SIG-M5 treated with dmso at 0.1 percent for 504 hours (cell line): ENCODE results near the gene CHAC1.

Experiments
- DNase-seq: peaks from one replicate; lab custom pipeline; 2025; ENCODE audit not compliant: unreplicated experiment; lab: John Stamatoyannopoulos, UW

Gene CHAC1, protein sequence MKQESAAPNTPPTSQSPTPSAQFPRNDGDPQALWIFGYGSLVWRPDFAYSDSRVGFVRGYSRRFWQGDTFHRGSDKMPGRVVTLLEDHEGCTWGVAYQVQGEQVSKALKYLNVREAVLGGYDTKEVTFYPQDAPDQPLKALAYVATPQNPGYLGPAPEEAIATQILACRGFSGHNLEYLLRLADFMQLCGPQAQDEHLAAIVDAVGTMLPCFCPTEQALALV

DNA sequence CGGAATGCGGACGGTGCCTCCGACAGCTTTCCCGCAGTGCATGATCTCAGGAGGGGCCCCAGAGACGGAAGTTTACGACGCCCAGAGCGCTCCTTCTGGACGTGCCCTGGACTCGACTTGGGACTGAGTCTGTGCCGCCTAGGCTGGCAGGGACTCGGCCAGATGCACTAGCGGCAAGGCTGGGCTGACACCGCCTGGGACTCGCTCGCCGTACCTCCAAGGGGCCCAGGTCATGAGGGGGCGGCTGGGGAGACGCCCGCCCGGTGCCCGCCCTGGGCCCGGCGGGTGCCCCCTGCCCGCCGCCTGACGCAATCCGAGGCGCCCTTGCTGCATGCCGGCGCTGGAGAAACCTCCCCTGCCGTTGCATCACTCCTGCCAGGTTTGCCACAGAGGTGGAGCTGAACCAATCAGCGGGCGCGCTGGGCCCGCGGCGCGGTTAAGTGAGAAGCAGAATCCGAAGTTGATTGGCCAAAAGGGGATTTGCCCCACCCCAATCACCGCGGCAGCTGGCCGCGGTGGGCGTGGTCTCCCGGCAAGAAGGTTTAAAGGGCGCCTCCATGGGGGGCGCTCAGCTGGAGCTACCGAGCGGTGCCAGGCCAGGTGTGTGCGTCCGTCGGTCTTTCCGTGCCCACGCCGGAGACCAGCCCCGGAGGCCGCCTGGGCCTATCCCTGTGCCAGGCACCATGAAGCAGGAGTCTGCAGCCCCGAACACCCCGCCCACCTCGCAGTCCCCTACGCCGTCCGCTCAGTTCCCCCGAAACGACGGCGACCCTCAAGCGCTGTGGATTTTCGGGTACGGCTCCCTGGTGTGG lies at the start of gene CHAC1:
Gene CHAC1 (plus strand): TSS at position 571 of the 812 bp plus-strand sequence. CDS start 113 bp downstream, at position 684.
- DNase-seq: peak; percentile 93

DNA sequence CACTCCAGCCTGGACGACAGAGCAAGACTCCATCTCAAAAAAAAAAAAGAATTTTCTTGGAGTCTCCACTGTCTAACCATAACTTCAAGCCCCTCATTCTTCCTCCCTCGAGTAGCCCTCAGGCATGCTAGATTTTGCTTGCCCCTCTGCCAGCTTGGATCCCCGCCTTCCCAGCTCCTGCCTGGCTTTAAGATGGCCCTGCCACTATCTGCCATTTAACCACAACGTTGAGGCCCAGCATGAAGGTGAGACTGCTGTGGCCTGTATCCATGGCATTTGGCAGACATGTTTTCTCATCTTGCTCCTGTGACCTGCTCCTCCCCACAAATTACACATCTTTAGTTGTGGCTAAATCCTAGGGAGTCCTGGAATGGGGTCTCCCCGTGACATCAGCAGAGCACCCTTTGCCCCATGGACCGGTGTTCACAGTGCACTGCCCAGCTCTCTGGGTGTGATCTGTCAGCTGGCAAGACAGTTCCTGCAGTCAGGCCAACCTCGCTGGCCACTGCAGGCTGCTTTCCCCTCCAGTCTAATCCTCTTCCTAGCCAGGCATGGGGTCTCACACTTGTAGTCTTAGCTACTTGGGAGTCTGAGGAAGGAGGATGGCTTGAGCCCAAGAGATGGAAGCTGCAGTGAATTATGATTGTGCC lies 48.6 kb upstream of the CHAC1 start:
- DNase-seq: no peak

DNA sequence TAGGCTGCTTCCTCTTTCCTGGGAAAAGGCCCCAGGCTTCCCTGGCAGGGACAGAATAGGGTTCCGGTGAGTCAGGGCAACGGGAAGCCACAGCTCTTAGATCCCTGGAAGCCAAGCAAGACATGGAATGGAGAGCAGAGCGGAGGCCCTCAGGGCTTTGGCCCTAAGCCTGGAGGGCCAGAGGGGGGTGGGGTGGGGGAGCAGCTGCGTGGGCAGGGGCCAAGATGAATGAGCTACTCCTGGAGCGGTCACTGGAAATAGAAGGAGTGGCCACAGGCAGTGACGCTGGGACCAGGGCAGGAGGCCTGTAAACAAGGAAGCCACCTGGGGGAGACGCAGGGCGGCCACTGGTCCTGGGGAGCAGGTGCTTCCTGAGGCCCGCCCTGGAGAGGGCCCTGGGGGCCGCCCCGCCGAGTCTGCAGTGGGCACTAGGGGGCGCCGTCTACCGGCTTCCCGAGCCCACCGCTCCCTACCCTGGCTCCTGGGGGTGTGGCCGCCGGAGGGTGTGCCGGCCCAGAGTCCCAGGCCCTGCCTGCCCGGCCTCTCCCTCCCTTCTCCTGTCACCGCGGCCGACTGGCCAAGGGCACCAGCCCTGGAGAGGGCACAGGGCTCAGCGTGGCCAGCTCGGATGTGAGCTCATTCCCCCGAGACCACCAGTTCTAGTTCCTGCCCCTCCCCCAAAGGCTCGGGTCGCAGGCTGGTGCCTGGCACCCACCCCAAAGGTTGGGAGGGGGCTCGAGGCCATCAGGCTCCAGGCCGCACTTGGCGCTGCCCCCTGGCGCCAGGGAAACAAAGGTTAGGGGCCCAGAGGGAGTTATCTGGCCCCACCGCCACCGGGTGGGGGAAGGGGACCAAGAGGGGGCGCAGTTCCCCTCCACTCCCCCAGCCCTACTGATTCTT lies 46.9 kb upstream of the CHAC1 start:
- DNase-seq: peak; percentile 47

DNA sequence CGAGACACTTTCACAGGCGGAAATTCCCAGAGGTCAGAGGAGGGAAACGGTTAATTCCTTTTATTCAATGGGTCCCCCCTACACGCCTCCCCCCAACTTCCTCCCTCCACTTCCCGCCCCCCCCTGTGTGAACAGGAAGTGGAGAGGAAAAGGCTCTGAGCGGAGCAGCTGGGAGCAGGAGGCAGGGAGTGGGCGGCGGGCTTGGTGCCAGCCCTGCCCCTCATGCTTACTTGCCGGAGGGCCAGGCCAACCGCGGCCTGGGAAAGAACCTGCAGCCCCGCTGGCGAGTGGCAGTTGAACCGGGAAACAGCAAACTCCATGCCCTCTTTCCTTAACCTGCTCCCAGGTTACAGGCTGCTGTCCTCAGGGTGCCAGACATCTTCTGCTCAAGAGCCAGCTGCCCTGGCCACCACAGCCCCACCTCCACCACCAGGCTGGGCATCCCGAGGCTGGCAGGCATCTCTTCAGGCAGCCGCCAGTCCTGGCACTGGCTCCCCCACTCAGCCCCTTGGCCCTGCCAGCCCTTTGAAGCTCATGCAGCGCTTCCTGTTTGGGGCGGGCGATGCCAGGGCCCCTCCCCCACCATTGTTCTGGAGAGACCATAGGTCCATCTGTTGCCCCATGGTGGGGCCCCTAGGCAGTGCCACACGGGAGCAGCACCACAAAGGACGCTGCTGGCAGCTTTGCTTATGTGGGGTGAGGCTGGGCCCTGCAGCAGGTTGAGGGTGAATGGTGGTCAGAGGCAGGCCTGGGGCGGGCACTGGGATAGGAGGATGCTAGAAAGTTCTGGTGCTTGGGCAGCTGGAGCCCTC lies 46.1 kb upstream of the CHAC1 start:
- DNase-seq: no peak

DNA sequence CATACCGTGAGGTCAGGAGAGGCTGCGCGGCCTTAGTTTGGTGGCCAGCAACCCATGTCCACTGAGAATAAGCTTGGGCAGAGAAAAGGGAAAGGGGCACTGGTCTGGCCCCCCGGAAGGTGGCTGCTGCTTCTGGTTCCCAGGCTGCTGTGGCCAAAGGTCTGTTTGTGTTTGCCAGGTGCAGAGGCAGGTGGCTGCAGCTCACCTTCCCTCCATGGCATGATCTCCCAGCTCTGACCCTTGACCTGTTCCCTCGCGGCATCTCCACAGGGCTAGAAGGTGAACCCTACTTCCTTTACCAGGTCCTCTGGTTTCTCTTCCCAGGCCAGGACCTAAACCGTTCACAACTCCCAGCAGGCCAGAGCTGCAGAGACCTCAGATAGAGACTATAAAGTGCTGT lies 45.2 kb upstream of the CHAC1 start:
- DNase-seq: no peak

DNA sequence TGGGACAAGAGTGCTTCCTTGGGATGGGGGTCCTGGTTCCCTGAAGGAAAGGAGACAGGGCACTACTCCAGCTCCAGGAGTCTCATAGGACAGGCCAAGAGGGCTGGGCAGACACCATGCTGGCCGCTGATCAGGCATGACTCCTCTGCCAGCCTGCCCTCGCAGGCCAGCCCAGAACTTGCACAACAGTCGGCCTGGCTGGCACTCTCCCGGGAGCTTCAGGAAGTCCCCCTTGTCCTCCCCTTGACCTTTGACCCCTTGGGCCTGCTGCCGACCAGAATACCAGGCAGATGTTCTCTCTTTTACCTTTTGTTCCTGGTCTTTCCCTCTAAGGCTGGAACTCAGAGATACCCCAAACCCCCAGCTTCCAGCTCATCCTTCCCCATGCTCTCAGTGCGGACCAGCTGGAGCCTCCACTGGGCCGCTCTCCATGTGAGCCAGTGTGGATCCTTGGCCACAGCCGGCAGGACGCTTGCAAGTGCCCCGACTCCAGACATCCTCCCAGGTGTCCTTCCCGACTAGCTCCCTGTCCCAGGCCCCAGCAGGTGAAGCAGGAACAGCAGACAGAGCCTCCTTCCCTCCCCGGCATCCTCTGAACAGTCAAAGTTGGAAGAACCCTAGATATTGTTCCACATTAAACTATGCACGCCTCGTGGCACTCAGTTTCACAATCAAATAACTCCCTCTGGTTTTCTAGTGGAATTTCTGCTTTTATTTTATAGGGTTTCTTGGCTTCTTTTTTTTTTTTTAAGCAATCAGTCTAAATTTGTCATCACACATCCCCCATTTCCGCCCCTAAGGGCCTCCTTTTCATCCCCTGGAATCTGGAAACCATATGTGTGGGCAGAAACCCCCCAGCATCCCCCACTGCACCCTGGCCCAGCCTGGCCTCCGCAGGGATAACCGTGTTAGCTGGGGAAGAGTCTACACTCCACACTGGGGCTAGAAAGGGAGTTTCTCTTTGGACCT lies 43.3 kb upstream of the CHAC1 start:
- peak; percentile 84 for DNase-seq

DNA sequence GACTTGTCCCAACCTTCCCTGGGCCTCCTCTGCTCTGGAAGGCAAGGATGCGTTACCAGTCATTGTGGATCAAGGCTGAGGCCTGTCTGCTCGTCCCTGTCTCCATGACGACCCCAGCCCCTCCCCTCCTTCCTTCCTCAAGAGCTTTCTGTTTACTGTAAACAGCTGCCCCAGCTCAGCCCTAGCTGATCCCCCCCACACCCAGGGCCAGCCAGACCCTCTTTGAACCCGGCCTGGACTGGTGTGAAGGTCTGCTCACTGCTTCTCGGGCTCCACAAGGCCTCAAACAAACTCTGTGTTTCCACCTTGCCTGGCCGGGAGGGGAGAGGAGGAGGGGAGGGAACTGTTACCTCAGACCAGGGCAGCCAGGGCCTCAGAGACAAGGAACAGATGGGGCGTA lies 42.1 kb upstream of the CHAC1 start:
- no peak for DNase-seq

DNA sequence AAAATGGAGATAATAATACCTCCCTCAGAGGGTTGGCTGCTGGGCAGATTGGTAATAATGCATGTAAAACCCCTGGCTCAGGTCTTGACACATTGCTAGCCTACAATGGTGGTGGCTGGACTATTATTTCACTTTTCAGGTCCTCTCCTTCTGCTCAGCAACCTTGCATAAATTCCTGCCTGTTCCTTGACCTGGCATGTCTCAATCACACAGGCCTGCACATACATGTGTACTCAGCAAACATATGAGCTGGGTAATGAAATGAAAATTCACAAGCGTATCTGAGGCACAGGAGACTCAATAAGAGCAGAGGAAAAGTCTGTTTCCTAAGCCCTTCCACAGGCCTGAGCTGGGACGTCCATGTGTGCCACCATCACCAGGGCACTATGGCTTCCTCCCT lies 41.6 kb upstream of the CHAC1 start:
- DNase-seq: no peak

DNA sequence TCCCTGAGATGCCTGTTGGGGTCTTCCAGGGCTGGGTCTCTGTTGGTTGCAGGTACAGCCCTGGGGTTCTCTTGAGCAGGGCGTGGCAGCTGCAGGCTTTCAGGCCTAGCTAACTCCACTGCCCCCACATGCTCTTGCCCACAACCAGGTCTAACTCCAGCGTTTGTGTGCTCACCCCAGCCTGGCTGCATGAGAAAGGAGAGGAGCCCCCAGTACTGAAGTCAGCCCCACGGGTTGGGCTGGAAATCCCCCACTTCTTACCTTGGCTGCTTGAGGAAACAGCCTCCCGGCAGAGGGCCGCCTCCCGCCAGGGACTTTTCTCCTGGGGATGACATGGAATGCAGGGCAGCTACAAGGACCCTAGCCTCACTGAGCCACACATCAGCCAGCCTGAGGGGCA lies 40.8 kb upstream of the CHAC1 start:
- no peak for DNase-seq

DNA sequence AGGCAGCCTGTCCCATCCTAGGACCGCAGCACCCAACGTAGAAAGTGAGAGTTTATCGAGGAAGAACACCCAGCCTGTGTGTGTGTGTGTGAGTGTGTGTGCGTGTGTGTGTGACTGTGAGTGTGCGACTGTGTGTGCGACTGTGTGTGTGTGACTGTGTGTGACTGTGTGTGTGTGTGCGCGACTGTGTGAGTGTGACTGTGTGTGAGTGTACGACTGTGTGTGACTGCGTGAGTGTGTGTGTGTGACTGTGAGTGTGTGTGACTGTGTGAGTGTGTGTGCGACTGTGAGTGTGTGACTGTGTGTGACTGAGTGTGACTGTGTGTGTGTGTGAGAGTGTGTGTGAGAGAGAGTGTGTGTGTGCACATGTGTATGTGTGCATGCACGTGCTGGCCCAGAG lies 39.3 kb upstream of the CHAC1 start:
- no peak for DNase-seq

DNA sequence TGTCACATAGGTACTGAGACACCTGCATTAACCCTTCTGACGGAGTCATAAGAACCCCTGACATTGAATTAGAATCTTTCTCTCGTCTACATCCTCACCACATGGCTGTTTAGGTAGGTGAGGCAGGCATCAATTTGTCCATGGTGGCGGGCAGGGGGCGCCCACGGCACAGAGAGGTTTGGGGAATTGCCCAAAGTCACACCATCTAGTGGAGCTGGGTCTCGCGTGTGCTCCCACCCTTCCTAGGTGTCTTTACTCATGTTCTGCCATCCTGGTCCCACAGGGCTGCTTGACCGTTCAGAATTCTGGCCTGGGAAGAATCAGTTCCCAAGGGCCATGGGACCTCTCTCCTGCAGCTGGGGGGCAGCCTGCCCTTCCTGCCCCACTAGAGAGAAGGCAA lies 38.8 kb upstream of the CHAC1 start:
- no peak for DNase-seq

DNA sequence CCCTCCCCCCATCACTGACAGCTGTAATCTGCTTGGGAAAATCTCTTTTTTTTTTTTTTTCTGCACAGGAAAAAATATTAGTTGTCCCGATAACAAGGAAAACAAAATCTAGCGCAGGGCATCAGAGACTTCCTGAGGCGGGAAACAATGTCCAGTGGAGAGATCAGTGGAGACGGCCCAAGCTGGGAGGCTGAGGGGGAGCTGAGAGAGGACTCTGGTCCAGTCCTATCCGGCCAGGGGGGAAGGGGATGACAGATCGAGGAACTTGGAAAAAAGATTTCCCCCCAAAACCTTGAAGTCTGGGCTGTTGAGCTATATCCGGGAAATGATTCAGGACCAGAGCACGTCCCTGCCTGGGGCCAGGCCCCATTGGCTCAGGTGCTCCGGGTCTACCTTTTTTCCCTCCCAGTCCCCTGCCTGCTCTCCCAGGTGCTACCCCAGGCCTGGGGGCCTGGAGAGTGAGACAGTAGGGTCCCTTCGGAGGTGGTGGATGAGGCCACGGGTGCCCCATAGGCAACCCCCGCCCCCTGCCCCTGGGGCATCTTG lies 38.1 kb upstream of the CHAC1 start:
- DNase-seq: no peak

DNA sequence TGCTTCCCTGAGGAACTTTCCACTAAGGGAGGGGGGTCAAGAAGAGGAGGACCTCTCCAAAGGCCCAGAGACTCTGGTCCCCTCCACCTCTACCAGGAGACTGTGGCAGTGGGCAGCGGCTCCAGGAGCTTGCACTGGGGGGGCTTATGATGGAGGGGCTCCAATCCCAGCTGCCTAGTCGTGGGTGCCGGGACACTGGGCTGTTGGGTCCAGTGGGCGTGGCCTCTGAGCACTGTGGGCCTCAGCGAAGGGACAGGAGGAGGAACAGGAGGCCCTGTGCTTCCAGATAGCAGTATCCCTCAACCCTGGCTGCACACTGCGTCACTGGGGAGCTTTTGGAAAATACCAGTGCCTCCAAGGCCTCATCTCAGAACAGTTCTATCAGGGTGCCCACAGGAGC lies 37.6 kb upstream of the CHAC1 start:
- no peak for DNase-seq

DNA sequence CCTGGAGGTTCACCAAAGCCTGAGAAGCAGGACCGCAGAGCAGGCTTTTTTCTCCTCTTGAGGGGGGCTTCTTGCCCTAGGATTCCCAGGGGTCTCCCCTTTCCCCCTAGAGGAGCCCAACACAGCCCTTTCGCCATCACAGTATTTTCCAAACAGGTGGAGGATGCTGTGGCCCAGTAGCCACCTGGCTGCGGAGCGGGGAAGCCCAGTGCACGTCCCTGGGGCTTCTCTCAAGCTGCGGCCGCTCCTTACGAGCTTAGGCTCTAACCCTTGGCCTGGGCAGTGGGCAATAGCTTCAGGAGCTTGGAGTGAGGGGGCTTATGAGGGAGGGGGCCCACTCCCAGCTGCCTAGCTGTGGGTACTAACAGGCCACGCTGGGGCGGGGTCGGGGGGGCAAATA lies 35.7 kb upstream of the CHAC1 start:
- DNase-seq: no peak

DNA sequence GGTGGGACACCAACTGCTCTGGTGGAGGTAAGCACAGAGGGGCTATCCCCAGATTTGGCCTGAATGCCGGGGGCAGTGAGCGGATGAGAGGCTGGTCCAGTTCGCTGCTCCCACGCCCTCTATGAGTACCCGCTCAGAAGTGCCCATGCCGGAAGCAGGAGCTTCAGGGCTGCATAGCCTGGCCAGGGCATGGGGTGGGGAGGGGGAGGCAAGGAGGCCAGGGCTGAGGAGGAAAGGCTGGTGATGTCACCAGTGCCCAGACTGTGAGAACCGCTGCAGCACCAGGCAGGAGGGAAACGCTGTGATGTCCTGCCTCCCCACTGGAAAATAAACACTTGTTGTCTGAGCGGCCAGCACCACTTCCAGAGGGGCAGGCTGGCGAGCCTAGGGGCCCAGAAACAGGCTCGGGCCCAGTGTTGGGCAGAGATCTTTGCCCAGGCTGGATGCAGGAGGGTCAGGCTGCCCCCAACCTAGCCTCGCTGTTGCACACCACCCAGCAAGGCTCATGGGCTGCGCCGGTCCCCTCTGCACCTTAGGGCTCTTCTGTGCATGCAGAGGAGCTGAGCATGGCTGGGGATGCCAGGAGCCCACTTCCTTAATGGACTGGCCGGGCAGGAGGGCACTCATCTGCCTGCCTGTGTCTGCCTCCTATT lies 35.0 kb upstream of the CHAC1 start:
- no peak for DNase-seq

DNA sequence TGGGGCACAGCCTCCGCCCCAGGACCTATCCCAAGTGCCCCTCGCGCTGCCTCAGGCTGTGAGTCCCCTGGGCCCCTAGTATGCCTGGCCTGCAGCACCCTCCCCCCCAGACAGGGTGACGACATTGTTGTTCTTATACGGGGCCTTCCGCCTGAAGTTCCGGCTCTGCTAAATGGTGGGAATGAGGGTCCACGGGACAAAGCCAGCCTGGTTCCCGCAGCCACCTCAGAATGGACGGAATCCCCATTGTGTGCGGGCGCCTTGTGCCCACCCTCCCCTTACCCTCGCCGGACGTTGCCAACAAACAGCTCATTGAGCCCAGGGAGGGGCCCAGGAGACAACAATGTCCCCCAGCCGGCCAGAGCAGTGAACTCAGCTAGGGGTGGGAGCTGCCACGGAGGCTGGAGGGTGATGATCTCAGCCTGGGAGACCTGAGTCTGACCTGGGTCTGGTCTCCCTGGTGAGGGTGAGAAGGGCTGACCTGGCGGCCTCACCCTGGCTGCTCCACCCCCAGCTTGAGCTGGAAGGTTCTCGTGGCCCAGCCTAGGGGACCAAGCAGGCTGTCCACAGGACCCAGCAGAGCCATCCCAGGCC lies 34.4 kb upstream of the CHAC1 start:
- no peak for DNase-seq

DNA sequence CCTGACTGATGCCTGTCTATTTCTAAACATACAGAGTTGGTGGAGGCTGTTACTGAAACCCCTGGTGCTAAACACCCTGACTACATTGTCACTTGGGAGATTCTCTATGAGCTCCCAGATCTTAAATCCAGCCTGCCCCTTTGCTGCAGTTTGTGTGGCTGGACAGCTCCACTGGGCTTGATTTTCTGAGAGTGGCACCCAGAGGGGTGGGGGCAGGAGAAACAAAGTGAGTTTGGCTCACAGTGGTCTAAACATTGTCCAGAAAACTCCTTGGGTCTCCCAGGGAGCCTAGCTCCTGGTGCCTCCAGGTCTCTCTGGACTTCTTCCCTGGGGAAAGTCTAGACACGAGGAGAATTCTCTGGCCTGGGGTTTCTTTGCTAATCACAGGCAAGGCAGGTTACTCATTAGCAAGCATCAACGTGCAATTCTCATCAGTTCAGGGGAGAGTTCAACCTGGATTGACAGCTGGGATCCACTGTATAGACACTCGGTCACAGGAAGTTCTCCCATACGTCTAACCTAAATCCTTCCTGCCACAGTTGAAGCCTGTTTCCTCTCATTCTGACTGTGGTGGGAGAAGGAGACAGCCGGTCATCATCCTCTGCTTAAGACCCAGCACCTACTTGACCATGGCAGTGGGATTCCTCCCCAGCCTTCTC lies 31.2 kb upstream of the CHAC1 start:
- no peak for DNase-seq

DNA sequence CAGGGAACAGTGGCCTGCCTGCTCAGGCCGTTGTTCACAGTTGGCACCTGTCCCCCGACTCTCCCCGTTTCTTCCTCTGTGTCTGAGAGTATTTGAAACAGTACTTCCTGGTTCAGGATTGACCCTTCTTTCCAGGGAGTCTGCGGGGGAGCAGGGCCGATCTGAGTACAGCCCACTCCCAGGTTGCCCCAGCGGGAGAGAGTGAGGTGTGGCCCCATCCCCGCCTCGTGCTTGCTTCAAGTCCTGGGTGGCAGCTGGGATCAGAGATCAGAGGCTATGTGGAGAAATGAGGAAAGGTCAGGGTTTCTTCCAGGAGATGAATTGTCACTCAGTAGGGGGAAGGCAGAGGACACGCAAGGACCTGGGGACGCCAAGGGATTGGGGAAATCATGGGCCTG lies 30.7 kb upstream of the CHAC1 start:
- DNase-seq: no peak
